Stimulated activated naive CD8-positive, alpha-beta T cell treated with anti-CD3 and anti-CD28 coated beads, Interleukin-15, amount 100 ng/mL, for 72 hours (primary cell): ENCODE results near the gene GRAMD1B.

ENCODE experiments used
- ATAC-seq: fragments of 150-1000 bp; cut with Tn5 transposase; 2 replicates; pipeline ENCODE4 v1.10.0; 2021; ENCODE audit warnings: mild to moderate bottlenecking, moderate library complexity
- DNase-seq, 2 donors: peaks; one replicate each; pipeline ENCODE4 v3.0.0; 2021 to 2022
- H3K27ac Mint-ChIP-seq, 2 donors: one replicate each; pipeline ENCODE4 v1.8.0; 2022; ENCODE audit warnings: mild to moderate bottlenecking in 2 of 2, mixed read lengths in 2 of 2, moderate library complexity in 2 of 2
- H3K27me3 Mint-ChIP-seq: one replicate; pipeline ENCODE4 v1.8.0; 2022; ENCODE audit warnings: mixed read lengths
- H3K4me1 Mint-ChIP-seq: one replicate; pipeline ENCODE4 v1.8.0; 2022; ENCODE audit warnings: mild to moderate bottlenecking, mixed read lengths
- H3K4me3 Mint-ChIP-seq, 2 donors: one replicate each; pipeline ENCODE4 v1.8.0; 2022; ENCODE audit warnings: mild to moderate bottlenecking in 2 of 2, mixed read lengths in 2 of 2, moderate library complexity in 1 of 2
- H3K9me3 Mint-ChIP-seq, 2 donors: one replicate each; pipeline ENCODE4 v1.8.0; 2022; ENCODE audit warnings: mixed read lengths in 2 of 2

GRAMD1B gene

DNA sequence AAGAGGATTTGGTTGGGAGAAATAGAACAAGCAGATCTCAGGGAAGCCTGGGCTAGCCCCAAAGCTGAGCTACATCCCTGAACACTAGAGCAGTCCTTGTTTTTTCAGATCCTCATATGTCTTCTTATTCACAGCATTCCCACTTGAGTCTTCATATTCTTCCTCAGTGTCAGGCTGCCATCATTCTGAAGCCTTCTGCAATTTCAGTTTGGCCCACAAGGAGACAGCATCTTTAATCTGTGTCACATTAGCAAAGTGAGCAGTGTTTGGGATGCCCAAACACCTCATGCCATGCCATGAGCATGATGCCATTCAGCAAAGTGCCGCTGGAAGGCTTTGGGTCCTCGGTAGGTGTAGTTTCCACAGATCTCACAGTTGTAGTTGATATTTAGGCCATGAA lies 167.8 kb downstream of the GRAMD1B start:
- Mint-ChIP-seq H3K4me1 (no peaks in the 10 kb centered on the region), H3K9me3 (no peaks in the 10 kb centered on the region), H3K27ac (no peak overlapping the region), H3K27me3 (no peaks in the 10 kb centered on the region), H3K4me3 (no peak overlapping the region)
- ATAC-seq (no peak), DNase-seq (no peak)

GRCh38 chr11:123601136-123601535 lies 171.1 kb downstream of the GRAMD1B start:
- ATAC-seq = no peak
- no peak for DNase-seq
- peak overlapping the region in 1 of 2 donors; percentile 23 for H3K27ac Mint-ChIP-seq
- H3K4me3 Mint-ChIP-seq = no peak overlapping the region
- H3K27me3 Mint-ChIP-seq = no peaks in the 10 kb centered on the region
- no peaks in the 10 kb centered on the region for H3K4me1 Mint-ChIP-seq
- no peaks in the 10 kb centered on the region for H3K9me3 Mint-ChIP-seq

- Mint-ChIP-seq H3K4me1 (no peaks in the 10 kb centered on the region), H3K4me3 (no peak overlapping the region), H3K9me3 (no peaks in the 10 kb centered on the region), H3K27ac (no peak overlapping the region), H3K27me3 (no peaks in the 10 kb centered on the region)
- ATAC-seq (no peak), DNase-seq (no peak)
Observed at GRCh38 chr11:123601743-123602142, 171.7 kb downstream of the GRAMD1B start.

DNA sequence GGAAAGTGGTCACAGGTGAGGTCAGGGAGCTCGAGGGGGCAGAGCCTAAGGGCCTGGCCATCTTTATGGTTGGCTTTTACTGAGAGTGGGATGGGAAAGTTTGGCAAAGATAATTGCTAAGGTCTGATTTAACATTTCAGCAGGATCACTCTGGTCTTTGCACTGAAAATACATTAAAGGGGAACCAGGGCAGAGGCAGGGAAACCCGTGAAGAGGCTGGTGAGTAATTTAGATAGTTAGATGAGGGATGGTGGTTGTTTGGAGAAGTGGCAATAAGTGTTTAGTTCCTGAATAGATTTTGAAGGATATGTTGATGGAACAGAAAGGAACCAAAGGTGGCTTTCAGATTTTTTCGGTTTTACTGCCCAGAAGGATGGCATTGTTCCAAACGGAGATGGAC lies 173.6 kb downstream of the GRAMD1B start:
- no peak for DNase-seq
- H3K27ac Mint-ChIP-seq = no peak overlapping the region
- H3K9me3 Mint-ChIP-seq = no peaks in the 10 kb centered on the region
- H3K4me1 Mint-ChIP-seq = no peaks in the 10 kb centered on the region
- no peak for ATAC-seq
- H3K27me3 Mint-ChIP-seq = no peaks in the 10 kb centered on the region
- H3K4me3 Mint-ChIP-seq = no peak overlapping the region

DNA sequence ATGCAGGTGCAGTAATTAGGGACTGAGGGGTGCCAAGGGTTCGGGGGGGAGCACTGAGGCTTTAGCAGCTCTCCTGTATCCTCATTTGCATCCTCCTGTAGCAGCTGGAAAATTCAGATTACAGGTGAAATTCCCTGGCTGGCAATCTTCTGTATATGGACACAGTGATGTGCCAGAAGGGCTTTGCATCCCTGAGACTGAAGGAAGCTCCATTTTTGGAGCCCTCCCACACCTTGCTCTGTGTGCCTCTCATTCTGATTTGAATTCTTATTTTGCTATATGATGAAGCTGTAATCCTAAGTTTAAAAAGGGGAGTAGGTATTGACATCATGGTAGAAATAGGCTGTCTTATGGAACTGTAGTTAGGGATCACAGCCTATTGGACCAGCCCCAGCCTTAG lies 177.7 kb downstream of the GRAMD1B start:
- no peak for ATAC-seq
- Mint-ChIP-seq H3K27ac (no peak overlapping the region), H3K4me1 (no peaks in the 10 kb centered on the region), H3K9me3 (no peaks in the 10 kb centered on the region), H3K4me3 (no peak overlapping the region), H3K27me3 (no peaks in the 10 kb centered on the region)
- DNase-seq = no peak

- no peak overlapping the region for H3K4me3 Mint-ChIP-seq
- H3K9me3 Mint-ChIP-seq = no peaks in the 10 kb centered on the region
- ATAC-seq (no peak), DNase-seq (no peak)
- no peaks in the 10 kb centered on the region for H3K27me3 Mint-ChIP-seq
- no peak overlapping the region for H3K27ac Mint-ChIP-seq
- H3K4me1 Mint-ChIP-seq = no peaks in the 10 kb centered on the region
Observed at GRCh38 chr11:123608371-123608770, 178.3 kb downstream of the GRAMD1B start.

GRCh38 chr11:123608945-123609344 lies 178.9 kb downstream of the GRAMD1B start:
- Mint-ChIP-seq H3K4me1 (no peaks in the 10 kb centered on the region), H3K27ac (no peak overlapping the region)
- ATAC-seq = no peak

GRCh38 chr11:123611698-123612097 lies 181.6 kb downstream of the GRAMD1B start:
- Mint-ChIP-seq H3K27ac (no peak overlapping the region), H3K4me1 (no peaks in the 10 kb centered on the region), H3K27me3 (no peaks in the 10 kb centered on the region), H3K4me3 (no peak overlapping the region), H3K9me3 (no peaks in the 10 kb centered on the region)
- ATAC-seq = no peak
- no peak for DNase-seq

More at GRCh38 chr11:123608945-123609344, 178.9 kb downstream of the GRAMD1B start:
- DNase-seq = no peak
- no peaks in the 10 kb centered on the region for H3K27me3 Mint-ChIP-seq
- no peaks in the 10 kb centered on the region for H3K9me3 Mint-ChIP-seq
- no peak overlapping the region for H3K4me3 Mint-ChIP-seq

DNA sequence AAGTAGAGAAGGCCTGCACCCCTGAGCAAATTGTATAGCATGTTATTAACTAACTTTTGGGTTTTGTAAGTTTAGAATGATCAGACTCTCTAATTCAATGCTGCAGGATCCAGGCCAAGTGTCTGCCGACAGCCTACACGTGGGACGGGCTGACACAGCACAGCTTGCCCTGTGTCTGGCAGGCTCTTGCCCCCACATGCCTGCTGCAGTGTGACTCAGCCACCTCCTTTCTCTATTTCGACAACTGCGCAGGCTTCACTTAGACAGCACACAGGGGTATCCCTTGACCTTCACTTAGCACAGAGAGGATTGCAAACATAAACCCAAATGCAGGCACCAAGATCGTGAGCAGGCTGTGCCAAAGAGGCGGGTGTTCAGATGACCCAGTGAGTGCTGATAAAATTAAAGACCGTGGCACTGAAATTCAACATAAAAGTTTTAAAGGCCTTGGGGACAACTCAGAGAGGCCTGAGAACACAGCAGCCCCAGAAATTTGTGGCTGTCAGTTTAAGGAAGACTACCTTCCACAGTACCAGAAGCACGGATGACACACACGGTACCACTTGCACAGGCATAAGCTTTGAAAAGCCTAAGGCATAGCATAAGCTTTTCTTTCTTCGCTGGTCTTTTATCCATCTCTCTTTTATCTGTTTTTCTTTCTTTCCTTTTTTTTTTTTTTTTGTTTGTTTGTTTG lies 186.6 kb downstream of the GRAMD1B start:
- Mint-ChIP-seq H3K9me3 (no peaks in the 10 kb centered on the region), H3K27me3 (no peaks in the 10 kb centered on the region), H3K4me3 (no peak overlapping the region), H3K27ac (no peak overlapping the region), H3K4me1 (no peaks in the 10 kb centered on the region)
- ATAC-seq = no peak
- DNase-seq = no peak

DNA sequence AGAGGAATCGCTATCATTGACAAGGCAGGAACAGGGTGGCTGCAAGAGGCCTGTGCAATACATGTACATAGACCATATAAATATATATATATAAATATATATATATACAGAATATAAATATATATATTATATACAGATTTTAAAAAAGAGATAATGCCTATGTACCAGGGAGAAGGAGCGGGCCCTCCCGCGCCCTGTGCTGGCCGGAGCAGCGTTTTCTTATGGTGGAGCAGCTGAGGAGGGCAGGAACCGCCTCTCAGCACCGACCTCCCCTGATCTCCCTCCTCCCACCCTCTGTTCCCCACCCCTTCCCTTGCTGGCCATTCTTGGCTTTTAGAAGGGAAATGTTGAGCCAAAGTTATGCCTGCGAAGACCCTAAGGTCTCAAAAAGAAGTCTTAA lies 192.5 kb downstream of the GRAMD1B start:
- H3K27ac Mint-ChIP-seq = no peak overlapping the region
- H3K9me3 Mint-ChIP-seq = no peaks in the 10 kb centered on the region
- DNase-seq (no peak), ATAC-seq (no peak)
- no peak overlapping the region for H3K4me3 Mint-ChIP-seq
- H3K27me3 Mint-ChIP-seq = no peaks in the 10 kb centered on the region
- no peaks in the 10 kb centered on the region for H3K4me1 Mint-ChIP-seq

- no peaks in the 10 kb centered on the region for H3K9me3 Mint-ChIP-seq
- H3K4me3 Mint-ChIP-seq = no peak overlapping the region
- no peak for DNase-seq
- no peak for ATAC-seq
- H3K4me1 Mint-ChIP-seq = no peaks in the 10 kb centered on the region
- H3K27ac Mint-ChIP-seq = no peak overlapping the region
- no peaks in the 10 kb centered on the region for H3K27me3 Mint-ChIP-seq
Observed at GRCh38 chr11:123624974-123625373, 194.9 kb downstream of the GRAMD1B start.

DNA sequence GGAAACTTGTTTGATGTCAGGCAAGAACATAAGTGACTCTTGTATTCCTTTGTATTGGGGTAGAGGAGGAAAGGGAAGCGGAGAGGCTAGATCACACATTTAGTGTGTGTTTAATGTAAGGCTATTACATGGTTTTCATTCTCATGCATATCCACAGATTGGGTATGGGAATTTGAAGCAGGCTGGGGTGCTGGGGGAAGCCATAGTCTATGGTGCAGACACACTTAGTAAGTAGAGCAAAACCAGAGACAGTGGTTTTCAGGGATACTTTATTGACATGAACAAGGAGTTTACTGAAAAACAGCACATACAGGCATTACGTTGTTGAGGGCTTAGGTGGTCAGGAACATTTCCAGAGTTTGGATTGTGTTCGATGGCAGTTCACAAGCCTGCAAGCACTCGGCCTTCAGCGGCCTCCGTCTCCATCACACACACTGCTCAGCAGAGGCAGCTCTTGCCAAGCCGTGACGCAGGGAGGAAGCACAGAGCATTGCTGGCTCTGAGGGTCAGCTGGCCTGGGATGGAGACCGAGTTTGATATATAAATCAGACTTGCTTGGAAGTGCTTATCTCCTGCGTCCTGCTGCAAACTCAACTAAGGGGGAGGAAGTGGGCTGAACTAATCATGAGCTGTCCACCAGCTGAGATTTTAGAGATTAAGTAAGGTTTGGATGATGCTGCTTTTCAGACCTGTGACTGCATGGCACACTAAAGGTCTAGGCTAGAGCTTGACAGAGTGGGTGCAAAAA lies 199.0 kb downstream of the GRAMD1B start:
- Mint-ChIP-seq H3K4me1 (no peaks in the 10 kb centered on the region), H3K27me3 (peaks cover 6% of the 10 kb centered on the region), H3K27ac (peak overlapping the region in 1 of 2 donors; percentile 1), H3K4me3 (no peak overlapping the region), H3K9me3 (no peaks in the 10 kb centered on the region)
- no peak for ATAC-seq
- no peak for DNase-seq

DNA sequence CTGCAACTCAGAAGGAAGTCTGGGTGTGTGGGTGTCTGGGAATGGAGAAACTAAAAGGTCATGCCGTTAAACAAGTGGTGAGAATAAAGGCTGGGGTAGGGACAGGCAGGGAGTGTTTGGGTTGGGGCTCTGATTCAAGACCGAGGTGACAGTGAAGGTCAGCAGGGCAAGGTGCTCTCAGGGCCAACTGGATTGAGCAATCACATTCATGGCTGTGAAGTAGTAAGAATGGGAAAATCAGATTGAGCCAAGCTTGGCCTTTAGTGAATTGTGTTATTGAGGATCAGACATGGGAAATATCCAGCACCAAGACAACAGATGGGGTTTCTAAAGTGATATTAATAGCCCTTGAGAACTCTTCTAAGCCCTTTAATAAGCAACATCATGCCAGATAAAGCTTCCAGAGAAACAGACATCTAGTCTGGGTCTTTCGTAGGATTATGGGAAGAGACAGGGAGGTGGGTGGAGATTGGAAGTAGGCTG lies 200.1 kb downstream of the GRAMD1B start:
- Mint-ChIP-seq H3K4me3 (no peak overlapping the region), H3K9me3 (no peaks in the 10 kb centered on the region), H3K27me3 (peaks cover 14% of the 10 kb centered on the region), H3K4me1 (no peaks in the 10 kb centered on the region), H3K27ac (no peak overlapping the region)
- DNase-seq = no peak
- no peak for ATAC-seq

- H3K4me3 Mint-ChIP-seq = no peak overlapping the region
- ATAC-seq = no peak
- peaks cover 6% of the 10 kb centered on the region for H3K4me1 Mint-ChIP-seq
- no peak overlapping the region for H3K27ac Mint-ChIP-seq
- peaks cover 31% of the 10 kb centered on the region for H3K27me3 Mint-ChIP-seq
- no peak for DNase-seq
- H3K9me3 Mint-ChIP-seq = no peaks in the 10 kb centered on the region
Observed at GRCh38 chr11:123640029-123640428, 210.0 kb downstream of the GRAMD1B start.

- H3K9me3 Mint-ChIP-seq = no peaks in the 10 kb centered on the region
- no peak overlapping the region for H3K4me3 Mint-ChIP-seq
- peaks cover 6% of the 10 kb centered on the region for H3K4me1 Mint-ChIP-seq
- ATAC-seq (peak; percentile 86), DNase-seq (peak; percentile 57 to 61)
- H3K27ac Mint-ChIP-seq = no peak overlapping the region
- H3K27me3 Mint-ChIP-seq = peaks cover 37% of the 10 kb centered on the region
Observed at GRCh38 chr11:123640677-123641494, 210.8 kb downstream of the GRAMD1B start.

DNA sequence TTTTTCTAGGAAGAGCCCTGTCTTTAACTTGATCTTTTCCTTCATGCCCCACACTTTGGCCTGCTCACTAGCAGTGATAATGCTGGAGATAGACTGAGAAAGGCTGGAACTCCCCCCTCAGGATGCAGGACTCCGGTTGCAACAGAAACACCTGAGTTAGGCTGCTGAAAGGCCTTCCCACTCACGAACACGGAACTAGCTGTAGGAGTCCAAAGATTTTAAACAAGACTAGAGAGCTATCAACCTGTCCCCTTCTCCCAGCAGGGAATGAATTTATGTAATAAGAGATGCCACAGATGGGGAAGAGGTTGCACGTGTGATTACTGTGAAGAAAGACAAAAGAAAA lies 211.4 kb downstream of the GRAMD1B start:
- no peak overlapping the region for H3K27ac Mint-ChIP-seq
- H3K4me3 Mint-ChIP-seq = no peak overlapping the region
- ATAC-seq = no peak
- peaks cover 6% of the 10 kb centered on the region for H3K4me1 Mint-ChIP-seq
- peaks cover 42% of the 10 kb centered on the region for H3K27me3 Mint-ChIP-seq
- no peak for DNase-seq
- H3K9me3 Mint-ChIP-seq = no peaks in the 10 kb centered on the region
